Epithelial cell of alveolus of lung (primary cell): ENCODE measurements around the gene IZUMO1R. TPM values are rescaled to one million over a fixed set of nuclear protein-coding genes. Genes with fewer than 3 reads are reported as not detected.

Experiments used
- total RNA-seq: library from RNA; depleted of rRNA; stranded (reverse); fragments of >200 nt; gene quantifications from 2 replicates; pipeline ENCODE4 v1.2.1, GENCODE V29; 2015

Gene IZUMO1R
- not detected in 2 replicates for total RNA-seq

GRCh38 chr11:94303966-94304958 lies at the start of gene IZUMO1R:
Gene IZUMO1R (plus strand): TSS chr11:94304580. CDS start chr11:94305637, 1,057 bp downstream.

Other genes with a start within 250 kb of the IZUMO1R start
- 34.7 and 82.7 TPM in 2 replicates for gene PANX1, start 175.7 kb upstream of the IZUMO1R start, total RNA-seq
- under 0.01 TPM in 1 of 2 replicates, not detected in the other for gene GPR83, start 96.8 kb downstream of the IZUMO1R start, total RNA-seq
- gene MRE11, start 189.3 kb downstream of the IZUMO1R start, total RNA-seq = 8.5 and 9.2 TPM in 2 replicates
- gene ANKRD49, start 189.4 kb downstream of the IZUMO1R start, total RNA-seq = 6.3 and 13.3 TPM in 2 replicates
- gene C11orf97, start 207.9 kb downstream of the IZUMO1R start, total RNA-seq = not detected in 2 replicates
- gene FUT4, start 239.3 kb downstream of the IZUMO1R start, total RNA-seq = 3.8 and 7.8 TPM in 2 replicates